Activated T-helper 17 cell treated with anti-CD3 and anti-CD28 coated beads, Interleukin-2, amount 50 U/mL, for 72 hours (primary cell): ENCODE measurements around the gene ANKRD12. TPM values are rescaled to one million over a fixed set of nuclear protein-coding genes. Genes with fewer than 3 reads are reported as not detected.

Experiments used
- ATAC-seq: fragments of 150-1000 bp; cut with Tn5 transposase; replicated peaks from 2 replicates; pipeline ENCODE4 v1.10.0; 2021; ENCODE audit warnings: mild to moderate bottlenecking, moderate library complexity
- H3K27ac Mint-ChIP-seq: one replicate; pipeline ENCODE4 v1.8.0; 2022; ENCODE audit warnings: mixed read lengths
- H3K27me3 Mint-ChIP-seq: one replicate; pipeline ENCODE4 v1.8.0; 2022; ENCODE audit warnings: mixed read lengths
- H3K36me3 Mint-ChIP-seq: one replicate; pipeline ENCODE4 v1.8.0; 2022; ENCODE audit warnings: low read depth, mild to moderate bottlenecking, mixed read lengths
- H3K4me1 Mint-ChIP-seq: one replicate; pipeline ENCODE4 v1.8.0; 2022; ENCODE audit warnings: mixed read lengths
- H3K4me3 Mint-ChIP-seq: one replicate; pipeline ENCODE4 v1.8.0; 2022; ENCODE audit warnings: mild to moderate bottlenecking, mixed read lengths
- H3K9me3 Mint-ChIP-seq: one replicate; pipeline ENCODE4 v1.8.0; 2022; ENCODE audit warnings: mixed read lengths
- total RNA-seq, 2 donors: library from RNA; stranded (reverse); gene quantifications; one replicate each; pipeline ENCODE4 v1.2.3, GENCODE V29; 2022

The ANKRD12 gene
- total RNA-seq, 2 donors from 2014 or later, result 104 to 170 TPM

DNA sequence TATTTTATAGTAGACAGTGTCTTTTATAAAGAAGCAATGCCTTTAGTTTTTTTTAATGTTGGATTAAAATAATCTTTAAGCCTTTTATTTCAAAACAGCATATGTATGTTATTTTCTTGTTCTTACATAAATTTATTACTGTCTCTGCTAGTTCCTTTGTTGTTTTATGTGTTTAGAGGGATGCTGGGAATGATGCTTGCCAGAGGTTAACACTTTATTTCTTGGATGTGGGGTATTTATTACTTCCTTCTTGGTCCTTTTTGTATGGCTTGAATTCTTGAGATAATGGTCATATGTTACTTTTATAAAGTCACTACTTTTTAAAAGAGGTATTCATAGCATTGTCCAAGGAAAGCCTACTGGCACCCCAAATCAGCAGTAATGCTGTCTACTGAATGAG, 63.1 kb downstream of the ANKRD12 start:
- peak overlapping the region; percentile 63 for H3K27ac Mint-ChIP-seq
- H3K36me3 Mint-ChIP-seq, result peaks cover 97% of the 10 kb centered on the region
- no peaks in the 10 kb centered on the region for H3K27me3 Mint-ChIP-seq
- H3K4me3 Mint-ChIP-seq, result no peak overlapping the region
- ATAC-seq, result no peak
- H3K4me1 Mint-ChIP-seq, result peaks cover 16% of the 10 kb centered on the region
- H3K9me3 Mint-ChIP-seq, result no peaks in the 10 kb centered on the region

DNA sequence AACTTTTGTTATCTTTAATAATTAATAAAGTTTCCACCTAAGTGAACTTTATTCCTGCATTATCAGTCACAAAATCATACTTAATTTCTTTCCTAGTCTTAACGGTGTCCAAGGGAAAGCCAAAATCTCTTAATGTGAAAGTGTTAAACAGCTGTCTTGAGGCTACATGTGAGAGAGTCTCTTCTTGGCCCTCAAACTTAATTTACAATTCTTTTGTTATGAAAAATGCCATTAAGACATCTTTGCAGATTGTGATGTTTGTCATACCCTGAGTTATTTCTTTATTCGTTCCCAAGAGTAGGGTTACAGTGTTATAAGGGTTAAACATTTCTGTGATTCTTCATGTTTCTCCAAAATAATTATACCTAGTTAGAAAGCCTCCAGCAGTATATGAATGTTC, 64.6 kb downstream of the ANKRD12 start:
- Mint-ChIP-seq H3K9me3 (no peaks in the 10 kb centered on the region), H3K27me3 (no peaks in the 10 kb centered on the region), H3K36me3 (peaks cover 96% of the 10 kb centered on the region), H3K4me3 (no peak overlapping the region), H3K4me1 (peaks cover 9% of the 10 kb centered on the region), H3K27ac (no peak overlapping the region)
- no peak for ATAC-seq

- Mint-ChIP-seq H3K9me3 (no peaks in the 10 kb centered on the region), H3K4me3 (no peak overlapping the region)
- no peak for ATAC-seq
Measured at GRCh38 chr18:9204659-9205058, 68.1 kb downstream of the ANKRD12 start.

DNA sequence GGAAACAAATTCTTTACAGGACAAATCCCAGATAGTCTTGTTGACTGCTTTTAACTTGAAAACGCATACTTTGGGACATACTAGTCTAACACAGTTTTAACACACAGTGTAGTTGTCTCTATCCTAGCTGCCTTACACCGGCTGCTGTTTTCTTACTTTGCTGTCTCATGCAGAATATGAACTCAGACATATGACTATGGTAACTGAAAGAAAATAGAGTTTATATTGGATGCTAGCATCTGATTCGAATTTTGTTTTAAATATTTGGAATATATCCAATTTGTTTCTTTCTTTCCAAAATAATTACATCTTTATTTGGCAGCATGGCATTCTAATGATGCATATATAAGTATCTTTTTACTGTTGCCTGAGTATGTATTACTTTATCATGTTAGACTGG, 69.8 kb downstream of the ANKRD12 start:
- no peak for ATAC-seq
- Mint-ChIP-seq H3K4me3 (no peak overlapping the region), H3K27me3 (no peaks in the 10 kb centered on the region), H3K36me3 (peaks cover 93% of the 10 kb centered on the region), H3K9me3 (no peaks in the 10 kb centered on the region), H3K27ac (no peak overlapping the region), H3K4me1 (peaks cover 3% of the 10 kb centered on the region)

More at GRCh38 chr18:9204659-9205058, 68.1 kb downstream of the ANKRD12 start:
- peaks cover 92% of the 10 kb centered on the region for H3K36me3 Mint-ChIP-seq
- H3K4me1 Mint-ChIP-seq, result peaks cover 8% of the 10 kb centered on the region
- no peak overlapping the region for H3K27ac Mint-ChIP-seq
- H3K27me3 Mint-ChIP-seq, result no peaks in the 10 kb centered on the region

DNA sequence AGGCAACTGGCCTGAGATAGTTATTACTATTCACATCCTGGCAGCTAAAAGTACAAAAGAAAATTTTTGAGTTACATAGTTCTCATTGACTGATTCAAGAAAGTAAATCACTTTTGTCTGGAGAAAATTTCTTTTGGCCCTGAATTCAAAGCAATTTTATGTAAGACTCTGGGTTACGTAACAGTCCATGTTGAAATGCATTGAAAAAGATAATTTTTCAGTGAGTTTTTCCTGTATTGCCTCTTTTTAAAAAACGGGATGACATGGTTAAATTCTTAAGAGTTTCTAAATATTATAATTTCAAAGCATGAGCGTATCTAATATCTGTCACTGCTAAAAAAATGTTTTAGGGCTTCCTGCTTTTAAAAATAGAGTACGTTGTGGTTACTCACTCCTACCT, 72.7 kb downstream of the ANKRD12 start:
- no peak for ATAC-seq
- peaks cover 94% of the 10 kb centered on the region for H3K36me3 Mint-ChIP-seq
- peaks cover 3% of the 10 kb centered on the region for H3K4me1 Mint-ChIP-seq
- H3K4me3 Mint-ChIP-seq, result no peak overlapping the region
- H3K27ac Mint-ChIP-seq, result no peak overlapping the region
- no peaks in the 10 kb centered on the region for H3K9me3 Mint-ChIP-seq
- H3K27me3 Mint-ChIP-seq, result no peaks in the 10 kb centered on the region

- peak overlapping the region; percentile 19 for H3K4me3 Mint-ChIP-seq
- no peak for ATAC-seq
- peak overlapping the region; percentile 38 for H3K27ac Mint-ChIP-seq
- no peaks in the 10 kb centered on the region for H3K9me3 Mint-ChIP-seq
- peaks cover 10% of the 10 kb centered on the region for H3K4me1 Mint-ChIP-seq
- peaks cover 94% of the 10 kb centered on the region for H3K36me3 Mint-ChIP-seq
- H3K27me3 Mint-ChIP-seq, result no peaks in the 10 kb centered on the region
Measured at GRCh38 chr18:9210966-9211365, 74.4 kb downstream of the ANKRD12 start.

DNA sequence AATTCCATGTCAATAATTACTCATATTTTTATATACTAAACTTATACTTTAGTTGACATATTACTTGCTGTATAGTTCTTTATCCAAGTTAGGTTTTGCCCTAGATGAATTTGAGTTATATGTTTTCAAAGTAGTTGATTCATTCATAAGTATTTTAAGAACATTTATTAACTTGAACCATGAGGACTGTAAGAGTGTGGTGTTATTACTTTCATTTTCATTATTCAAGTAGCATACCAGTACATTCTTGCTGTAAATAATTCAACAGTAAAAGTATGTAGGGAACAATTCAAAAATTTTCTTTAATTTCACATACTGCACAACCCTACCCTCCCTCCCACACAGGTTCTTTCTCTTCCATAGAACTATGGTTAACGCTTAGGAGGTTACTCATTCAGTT, 75.4 kb downstream of the ANKRD12 start:
- ATAC-seq, result no peak
- Mint-ChIP-seq H3K27me3 (no peaks in the 10 kb centered on the region), H3K4me1 (peaks cover 11% of the 10 kb centered on the region), H3K9me3 (no peaks in the 10 kb centered on the region), H3K27ac (peak overlapping the region; percentile 38), H3K36me3 (peaks cover 98% of the 10 kb centered on the region), H3K4me3 (no peak overlapping the region)

- Mint-ChIP-seq H3K9me3 (no peaks in the 10 kb centered on the region), H3K36me3 (peaks cover 97% of the 10 kb centered on the region), H3K27ac (peak overlapping the region; percentile 49), H3K4me1 (peaks cover 11% of the 10 kb centered on the region), H3K27me3 (no peaks in the 10 kb centered on the region), H3K4me3 (no peak overlapping the region)
- no peak for ATAC-seq
Measured at GRCh38 chr18:9215221-9215933, 78.8 kb downstream of the ANKRD12 start.

DNA sequence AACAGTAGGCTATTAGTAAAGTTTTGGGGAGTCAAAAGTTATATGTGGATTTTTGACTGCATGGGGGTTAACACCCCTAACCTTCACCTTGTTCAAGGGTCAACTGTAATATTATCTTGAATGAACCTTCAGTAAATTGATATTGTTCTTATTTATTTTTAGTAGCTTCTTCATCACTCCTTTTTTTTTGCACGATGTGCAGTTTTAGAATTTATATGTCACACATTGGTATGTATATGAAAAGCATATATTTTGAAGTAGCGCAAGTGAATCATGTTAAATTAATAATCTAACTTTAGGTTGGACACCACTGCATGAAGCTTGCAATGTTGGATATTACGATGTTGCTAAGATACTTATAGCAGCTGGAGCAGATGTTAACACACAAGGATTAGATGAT, 79.9 kb downstream of the ANKRD12 start:
- peaks cover 97% of the 10 kb centered on the region for H3K36me3 Mint-ChIP-seq

GRCh38 chr18:9217743-9218451, 81.3 kb downstream of the ANKRD12 start:
- no peaks in the 10 kb centered on the region for H3K9me3 Mint-ChIP-seq
- no peaks in the 10 kb centered on the region for H3K27me3 Mint-ChIP-seq
- H3K27ac Mint-ChIP-seq, result no peak overlapping the region
- no peak overlapping the region for H3K4me3 Mint-ChIP-seq
- H3K4me1 Mint-ChIP-seq, result peaks cover 7% of the 10 kb centered on the region
- no peak for ATAC-seq
- peaks cover 97% of the 10 kb centered on the region for H3K36me3 Mint-ChIP-seq

More for the DNA sequence above, 79.9 kb downstream of the ANKRD12 start:
- Mint-ChIP-seq H3K4me1 (peaks cover 7% of the 10 kb centered on the region), H3K4me3 (no peak overlapping the region), H3K9me3 (no peaks in the 10 kb centered on the region), H3K27ac (no peak overlapping the region), H3K27me3 (no peaks in the 10 kb centered on the region)
- ATAC-seq, result no peak

DNA sequence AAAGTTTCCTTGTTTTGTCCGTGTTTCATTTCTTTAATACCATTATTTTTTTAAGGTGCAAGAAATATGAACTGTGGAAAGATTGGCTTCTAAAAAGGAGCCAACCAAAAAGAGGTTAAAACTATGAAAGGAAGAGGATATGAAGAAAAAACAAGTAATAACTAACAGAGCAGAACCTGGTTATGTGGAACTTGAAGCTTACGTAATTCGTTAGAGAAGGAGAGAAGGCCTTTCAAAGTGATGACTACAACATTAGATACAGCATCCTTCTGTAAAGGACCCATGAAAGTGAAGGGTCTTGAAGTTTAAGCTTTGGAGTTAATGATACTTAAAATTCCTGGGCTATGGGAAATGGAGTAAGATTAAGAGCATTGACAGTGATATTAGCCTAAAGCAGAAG, 84.5 kb downstream of the ANKRD12 start:
- H3K4me3 Mint-ChIP-seq, result no peak overlapping the region
- H3K9me3 Mint-ChIP-seq, result no peaks in the 10 kb centered on the region
- H3K4me1 Mint-ChIP-seq, result peaks cover 5% of the 10 kb centered on the region
- no peak for ATAC-seq
- H3K36me3 Mint-ChIP-seq, result peaks cover 99% of the 10 kb centered on the region
- H3K27me3 Mint-ChIP-seq, result no peaks in the 10 kb centered on the region
- H3K27ac Mint-ChIP-seq, result peak overlapping the region; percentile 1

GRCh38 chr18:9221661-9222060, 85.1 kb downstream of the ANKRD12 start:
- ATAC-seq, result no peak
- Mint-ChIP-seq H3K36me3 (peaks cover 99% of the 10 kb centered on the region), H3K4me1 (peaks cover 5% of the 10 kb centered on the region), H3K27me3 (no peaks in the 10 kb centered on the region), H3K4me3 (no peak overlapping the region), H3K9me3 (no peaks in the 10 kb centered on the region), H3K27ac (peak overlapping the region; percentile 1)

DNA sequence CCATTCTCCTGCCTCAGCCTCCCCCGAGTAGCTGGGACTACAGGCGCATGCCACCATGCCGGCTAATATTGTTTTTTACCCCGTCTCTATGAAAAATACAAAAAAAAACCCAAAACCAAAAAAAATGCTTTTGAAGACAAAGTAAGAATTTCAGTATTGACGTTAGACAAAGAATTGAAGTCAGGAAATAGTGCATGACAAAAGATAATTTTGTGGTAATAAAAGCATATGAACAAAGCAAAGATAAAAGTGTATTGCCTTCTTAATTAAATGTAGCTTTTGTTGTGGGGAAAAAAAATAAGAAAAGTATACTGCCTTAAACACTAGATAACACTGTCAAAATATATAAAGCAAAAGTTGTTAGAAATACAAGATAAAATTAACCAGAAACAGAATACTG, 86.8 kb downstream of the ANKRD12 start:
- Mint-ChIP-seq H3K27ac (no peak overlapping the region), H3K4me3 (no peak overlapping the region), H3K9me3 (no peaks in the 10 kb centered on the region), H3K36me3 (peaks cover 100% of the 10 kb centered on the region), H3K27me3 (no peaks in the 10 kb centered on the region), H3K4me1 (peaks cover 13% of the 10 kb centered on the region)
- no peak for ATAC-seq

- Mint-ChIP-seq H3K27me3 (no peaks in the 10 kb centered on the region), H3K4me3 (no peak overlapping the region), H3K36me3 (peaks cover 100% of the 10 kb centered on the region), H3K9me3 (no peaks in the 10 kb centered on the region), H3K4me1 (peaks cover 28% of the 10 kb centered on the region), H3K27ac (peak overlapping the region; percentile 18)
- ATAC-seq, result peak; percentile 58
Measured at GRCh38 chr18:9226463-9226862, 89.9 kb downstream of the ANKRD12 start.

GRCh38 chr18:9231852-9232486, 95.4 kb downstream of the ANKRD12 start:
- H3K36me3 Mint-ChIP-seq, result peaks cover 100% of the 10 kb centered on the region
- H3K27me3 Mint-ChIP-seq, result no peaks in the 10 kb centered on the region
- no peaks in the 10 kb centered on the region for H3K9me3 Mint-ChIP-seq
- H3K4me1 Mint-ChIP-seq, result peaks cover 37% of the 10 kb centered on the region
- ATAC-seq, result no peak
- no peak overlapping the region for H3K4me3 Mint-ChIP-seq
- peak overlapping the region; percentile 42 for H3K27ac Mint-ChIP-seq
